NCI-H2227 treated with DMSO at 0.1 percent for 48 hours (cell line): ENCODE data around the gene PTPN5.
A peak's percentile ranks its signal among the peaks of the same experiment; 100 is the strongest.

ENCODE experiments used
- DNase-seq: peaks from one replicate; lab custom pipeline; 2025; lab: John Stamatoyannopoulos, UW

The PTPN5 gene

GRCh38 chr11:18739685-18740084, 51.9 kb downstream of the PTPN5 start:
- DNase-seq, result no peak

DNA sequence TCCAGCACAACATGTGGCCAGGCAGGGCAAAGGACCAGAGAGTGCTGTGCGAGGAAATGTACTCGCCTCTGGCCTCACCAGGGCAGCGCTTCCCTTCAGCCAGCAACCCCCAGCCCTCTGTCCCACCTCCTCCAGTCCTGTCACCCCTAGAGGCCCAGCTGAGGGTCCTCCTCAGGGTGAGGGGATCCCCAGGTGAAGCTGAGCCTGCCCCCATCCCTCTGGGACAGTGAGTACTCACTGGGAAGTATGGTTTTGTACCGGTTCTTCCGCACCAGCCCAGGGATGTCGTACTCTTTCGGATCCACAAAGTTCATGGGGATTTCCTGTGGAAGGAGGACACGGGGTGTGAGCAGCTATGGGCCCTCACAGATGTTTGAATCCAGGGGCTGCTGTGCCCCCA, 54.0 kb downstream of the PTPN5 start:
- no peak for DNase-seq

DNA sequence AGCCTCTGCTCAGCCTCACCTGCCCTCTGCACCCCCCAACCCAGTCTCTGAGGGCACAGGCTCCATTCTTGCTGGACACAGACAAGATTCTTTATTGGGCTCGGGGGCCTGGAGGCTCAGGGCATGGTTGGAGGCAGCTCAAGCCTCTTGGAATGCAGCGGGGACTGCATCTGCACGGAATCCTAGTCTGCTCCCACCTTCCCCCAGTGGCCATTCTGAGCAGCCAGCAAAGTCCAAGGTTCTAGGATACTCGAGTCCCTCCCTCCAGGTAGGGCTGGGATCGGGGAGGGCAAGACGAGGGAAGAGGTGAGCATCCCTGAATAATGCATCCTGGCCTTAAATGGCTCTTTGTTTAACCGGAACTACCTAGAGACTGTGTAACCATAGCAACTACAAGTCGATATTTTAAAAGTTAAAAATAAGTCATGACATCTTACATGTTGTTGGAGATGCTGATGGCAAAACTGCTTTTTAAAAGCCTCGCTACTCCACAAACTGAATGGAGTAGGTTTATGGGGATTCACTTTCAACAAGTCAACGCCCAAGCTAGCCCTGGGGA, 54.9 kb downstream of the PTPN5 start:
- no peak for DNase-seq

DNA sequence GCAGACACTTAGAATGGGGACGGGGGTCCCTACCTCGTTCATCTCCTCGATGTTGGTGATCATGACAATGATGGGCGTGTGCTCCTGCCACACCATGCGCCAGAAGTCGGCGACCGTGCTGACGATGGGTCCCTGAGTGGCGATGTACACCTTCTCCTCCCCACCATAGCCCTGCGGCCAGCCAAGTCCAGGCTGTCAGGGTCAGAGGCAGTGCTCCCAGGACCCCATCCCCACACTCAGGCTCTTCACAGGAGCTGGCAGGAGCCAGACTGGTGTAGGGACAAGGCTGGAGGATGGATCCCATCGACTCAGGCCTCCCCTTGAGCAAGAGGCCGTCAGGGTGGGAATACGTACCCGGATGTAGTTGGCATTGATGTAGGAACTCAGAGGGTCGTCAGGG, 58.4 kb downstream of the PTPN5 start:
- no peak for DNase-seq

GRCh38 chr11:18731949-18732821, 59.4 kb downstream of the PTPN5 start:
- DNase-seq, result peak; percentile 73

DNA sequence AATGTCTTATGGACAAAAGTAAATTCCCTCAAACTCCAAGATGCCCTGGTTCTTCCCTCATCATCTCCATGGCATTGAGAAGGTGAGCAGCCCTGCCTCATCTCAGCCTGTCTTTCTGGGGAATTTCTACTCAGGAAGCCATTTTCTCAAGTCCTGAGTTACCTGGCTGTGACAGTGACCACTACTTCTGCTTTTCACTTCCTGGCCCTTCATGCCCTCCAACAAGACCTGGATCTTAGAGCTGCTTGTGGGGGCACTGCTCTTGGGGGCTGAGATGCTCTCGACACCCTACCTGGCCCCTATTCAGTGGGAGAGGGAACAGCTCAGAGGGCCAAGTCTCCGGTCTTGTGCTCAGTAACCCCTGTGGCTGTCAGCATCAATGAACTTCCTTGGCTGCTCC, 60.2 kb downstream of the PTPN5 start:
- DNase-seq, result no peak

- no peak for DNase-seq
Measured at GRCh38 chr11:18730020-18730419, 61.6 kb downstream of the PTPN5 start.

- DNase-seq, result no peak
Measured at GRCh38 chr11:18729426-18729825, 62.2 kb downstream of the PTPN5 start.

- no peak for DNase-seq
Measured at GRCh38 chr11:18728658-18729057, 62.9 kb downstream of the PTPN5 start.

DNA sequence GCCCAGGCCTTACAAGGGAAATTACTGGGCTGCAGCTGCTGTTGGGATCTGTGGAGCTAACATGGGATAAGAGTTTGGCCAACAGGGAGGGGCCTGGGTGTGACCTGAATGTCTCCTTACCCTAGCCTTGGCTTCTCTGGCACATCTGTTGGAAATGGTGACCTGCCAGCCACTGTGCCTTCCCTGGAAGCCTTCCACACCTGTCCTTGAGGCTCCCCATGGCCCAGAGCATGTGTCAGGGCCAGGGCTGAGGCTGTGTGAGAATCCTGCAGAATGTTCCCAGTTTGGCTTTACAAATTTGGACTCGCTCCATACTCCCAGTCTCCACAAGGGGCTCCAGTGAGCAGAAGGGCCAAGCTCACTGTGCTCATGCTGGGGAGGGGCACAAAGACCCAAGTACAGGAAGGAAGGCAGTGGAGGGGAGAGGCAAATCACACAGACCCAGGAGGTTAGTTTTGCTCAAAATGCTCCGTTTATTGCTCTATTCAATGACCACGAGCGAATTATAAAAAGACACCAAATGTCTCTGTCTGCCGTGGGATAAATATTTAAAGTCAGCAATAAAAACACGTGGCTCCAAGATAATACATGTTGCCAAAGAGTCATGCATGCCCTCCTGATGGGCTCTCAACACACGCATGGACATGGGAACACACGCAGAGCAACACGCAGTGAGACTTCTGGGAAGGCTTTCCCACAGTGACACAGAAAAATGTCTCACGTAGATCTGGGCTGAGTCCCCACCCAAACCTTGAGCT, 63.9 kb downstream of the PTPN5 start:
- no peak for DNase-seq

DNA sequence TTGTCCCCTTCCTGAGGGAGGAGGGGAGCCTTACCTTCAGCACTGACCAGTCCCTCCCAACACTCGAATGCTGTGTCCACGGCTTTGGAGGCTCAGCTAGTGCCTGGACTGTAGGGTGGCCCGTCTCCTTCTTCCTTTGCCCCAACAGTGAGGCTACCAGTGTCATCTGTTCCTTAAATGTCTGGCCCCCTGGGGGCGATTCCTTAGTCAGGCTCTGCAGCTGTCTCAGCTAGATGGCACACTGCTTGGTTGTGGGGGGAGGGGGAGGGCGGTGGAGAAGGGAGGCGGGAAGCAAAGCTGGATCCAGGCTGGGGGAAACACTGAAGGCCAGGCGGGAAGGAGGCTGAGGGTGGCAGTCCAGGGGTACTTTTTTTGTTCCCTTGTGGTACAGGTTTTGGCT, 65.6 kb downstream of the PTPN5 start, which contains the start of gene IGSF22:
TSS of gene IGSF22 (minus strand) at position 149 of the 400 bp plus-strand sequence. CDS start 1,952 bp downstream, outside the sequence.
- no peak for DNase-seq

GRCh38 chr11:18723991-18724390, 67.6 kb downstream of the PTPN5 start:
- DNase-seq, result no peak

- DNase-seq, result no peak
Measured at GRCh38 chr11:18722293-18722637, 69.3 kb downstream of the PTPN5 start.

DNA sequence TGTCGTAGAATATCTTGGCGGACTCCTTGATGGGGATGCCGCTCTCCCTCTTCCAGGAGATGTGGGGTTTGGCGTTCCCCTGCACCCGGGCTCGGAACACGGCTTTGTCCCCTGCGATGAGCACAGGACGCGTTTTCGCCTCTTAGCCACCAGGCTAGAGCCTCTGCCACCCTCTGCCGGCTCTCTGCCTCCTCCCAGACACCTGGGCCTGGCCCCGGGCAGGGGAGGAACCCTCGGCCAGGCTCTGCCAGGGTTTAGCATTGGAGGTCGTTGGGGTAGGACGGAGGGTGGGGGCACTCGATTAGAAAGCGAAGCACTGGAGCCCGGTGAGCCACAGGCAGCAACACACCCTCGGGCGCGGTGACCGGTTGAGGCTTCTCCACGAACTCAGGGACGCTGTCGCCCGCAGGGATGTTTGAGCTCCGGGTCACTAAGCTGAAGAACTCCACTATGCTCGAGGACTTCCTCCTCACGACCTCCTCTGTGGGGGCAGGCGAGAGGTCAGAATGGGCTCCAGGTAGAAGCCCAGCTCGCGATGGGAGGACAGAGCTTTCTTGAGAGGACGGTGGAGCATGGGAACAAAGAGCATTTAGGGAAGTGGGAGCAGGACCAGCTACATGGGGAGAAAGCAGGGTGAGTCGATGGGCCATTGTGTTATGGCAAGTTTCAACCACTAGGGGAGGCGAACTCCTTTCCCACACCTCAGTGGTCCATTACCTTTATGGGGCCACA, 69.9 kb downstream of the PTPN5 start:
- peak; percentile 41 for DNase-seq

DNA sequence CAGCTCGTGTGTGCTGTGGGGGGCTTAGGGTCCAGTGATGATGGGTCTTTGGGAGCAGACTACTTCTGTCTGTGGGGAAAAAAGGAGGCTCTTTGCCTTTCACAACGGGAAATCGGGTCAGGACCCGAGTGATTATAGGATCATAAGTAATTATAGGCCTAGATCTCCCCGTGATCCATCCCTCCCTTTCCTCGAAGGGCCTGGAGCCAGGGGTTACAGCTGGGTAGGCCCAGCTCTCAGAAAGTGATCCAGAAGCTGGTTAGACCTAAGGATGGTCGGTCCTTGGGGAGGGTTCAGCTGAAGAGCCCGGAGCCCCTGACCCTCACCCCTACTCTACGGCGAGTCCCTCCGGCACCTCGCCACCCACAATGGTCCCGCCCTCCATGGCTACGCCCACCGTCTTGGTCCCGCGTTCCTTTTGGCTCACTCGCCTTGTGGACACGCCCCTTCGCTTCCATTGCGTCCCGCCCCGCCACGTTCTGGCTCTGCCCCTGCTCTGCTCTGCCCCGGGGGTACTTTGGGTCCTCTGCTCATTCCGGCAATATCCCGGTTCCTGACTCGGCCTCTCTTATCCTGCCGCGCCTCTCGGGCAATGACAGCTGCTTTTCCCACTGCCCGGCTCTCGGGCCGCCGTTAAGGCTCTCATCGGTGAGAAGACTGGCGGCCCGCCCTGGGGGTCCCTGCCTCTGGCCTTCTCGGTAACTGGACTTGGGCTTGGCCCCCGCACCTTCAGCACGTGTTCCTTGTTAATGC, 70.6 kb downstream of the PTPN5 start:
- DNase-seq, result peak; percentile 79

GRCh38 chr11:18720091-18720807, 71.3 kb downstream of the PTPN5 start:
- DNase-seq, result peak; percentile 37

DNA sequence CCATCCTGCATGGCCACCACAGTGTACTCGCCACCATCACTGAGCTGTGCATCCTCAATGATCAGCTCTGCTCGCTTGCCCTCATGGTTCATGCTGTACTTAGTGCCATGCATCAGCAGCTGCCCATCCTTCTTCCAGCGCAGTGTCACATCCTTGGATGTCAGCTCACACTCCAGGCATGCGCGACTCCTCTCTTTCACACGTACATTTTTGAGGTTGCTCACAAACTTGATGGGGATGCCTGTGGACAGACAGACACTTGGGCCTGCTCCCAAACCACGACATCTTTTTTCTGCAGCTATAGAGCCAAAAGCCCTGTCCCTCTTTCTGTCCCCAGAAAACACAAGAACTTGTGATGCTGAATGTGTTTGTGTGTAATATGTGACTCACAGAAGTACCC, 76.1 kb downstream of the PTPN5 start:
- no peak for DNase-seq

DNA sequence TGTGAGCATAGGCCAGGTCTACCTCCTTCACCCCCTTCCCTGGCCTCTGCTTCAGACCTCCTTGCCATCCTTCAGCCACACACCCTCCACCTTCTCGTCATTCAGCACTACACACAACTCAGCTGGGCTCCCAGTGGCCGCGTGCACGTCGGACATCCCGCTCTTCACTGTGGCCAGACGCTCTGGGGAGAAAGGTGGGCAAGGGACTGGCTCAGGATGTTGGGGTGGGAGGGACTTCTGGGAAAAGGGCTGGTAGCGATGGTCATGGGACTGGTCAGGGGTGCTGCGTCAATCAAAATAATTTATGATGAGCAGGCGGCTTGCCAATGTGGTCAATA, 77.2 kb downstream of the PTPN5 start:
- no peak for DNase-seq

- no peak for DNase-seq
Measured at GRCh38 chr11:18713646-18714442, 77.8 kb downstream of the PTPN5 start.

GRCh38 chr11:18710545-18710944, 81.1 kb downstream of the PTPN5 start:
- no peak for DNase-seq
